ENCODE results near the gene EOLA2.
"Not testable (repeated sequence)": the region's sequence is repeated elsewhere in the genome, so short reads cannot be mapped to it uniquely, and the experiment has no call there.

EOLA2 gene

GRCh38 chrX:149924434-149924833 lies 13.9 kb downstream of the EOLA2 start:
- H3K27ac Mint-ChIP-seq, H3K27me3 Mint-ChIP-seq, H3K9me3 Mint-ChIP-seq, H3K4me1 Mint-ChIP-seq, H3K36me3 Mint-ChIP-seq, CTCF ChIA-PET, DNase-seq, H3K4me3 Mint-ChIP-seq: not testable (repeated sequence)

- CTCF ChIA-PET, H3K36me3 Mint-ChIP-seq, H3K4me3 Mint-ChIP-seq, H3K27ac Mint-ChIP-seq, DNase-seq, H3K4me1 Mint-ChIP-seq, H3K27me3 Mint-ChIP-seq, H3K9me3 Mint-ChIP-seq: not testable (repeated sequence)
These were observed 14.5 kb downstream of the EOLA2 start for GRCh38 chrX:149923836-149924235.

- no peak for DNase-seq
- H3K9me3 Mint-ChIP-seq: peaks cover 8% of the 10 kb centered on the region
- peaks cover 3% of the 10 kb centered on the region for H3K36me3 Mint-ChIP-seq
- no peak overlapping the region for H3K27ac Mint-ChIP-seq
- H3K27me3 Mint-ChIP-seq: no peaks in the 10 kb centered on the region
- peaks cover 5% of the 10 kb centered on the region for H3K4me1 Mint-ChIP-seq
- CTCF ChIA-PET: interaction anchor here (0.7 to 1.5 kb wide), 3 partner anchors 12 to 584 kb away, joined by 3 read pairs; no protein-coding TSS in a partner anchor
- no peak overlapping the region for H3K4me3 Mint-ChIP-seq
These were observed 21.4 kb downstream of the EOLA2 start for GRCh38 chrX:149916745-149917392.

GRCh38 chrX:149910178-149910695 lies 28.1 kb downstream of the EOLA2 start:
- no peak for DNase-seq
- peaks cover 3% of the 10 kb centered on the region for H3K36me3 Mint-ChIP-seq
- no peaks in the 10 kb centered on the region for H3K4me1 Mint-ChIP-seq
- CTCF ChIA-PET: interaction anchor here (1.1 kb wide), 1 partner anchor 111 kb away, joined by 3 read pairs; no protein-coding TSS in a partner anchor
- peaks cover 8% of the 10 kb centered on the region for H3K9me3 Mint-ChIP-seq
- H3K4me3 Mint-ChIP-seq: no peak overlapping the region
- H3K27ac Mint-ChIP-seq: peak overlapping the region; percentile 56
- H3K27me3 Mint-ChIP-seq: no peaks in the 10 kb centered on the region

GRCh38 chrX:149909324-149910177 lies 28.7 kb downstream of the EOLA2 start:
- Mint-ChIP-seq H3K36me3 (peaks cover 3% of the 10 kb centered on the region), H3K4me3 (no peak overlapping the region), H3K9me3 (peaks cover 8% of the 10 kb centered on the region), H3K27me3 (no peaks in the 10 kb centered on the region), H3K27ac (peak overlapping the region; percentile 56), H3K4me1 (no peaks in the 10 kb centered on the region)
- peak; percentile 24 for DNase-seq
- CTCF ChIA-PET: interaction anchor here (1.1 kb wide), 1 partner anchor 110 kb away, joined by 3 read pairs; no protein-coding TSS in a partner anchor

- DNase-seq: no peak
- CTCF ChIA-PET: no interaction called here
- H3K27ac Mint-ChIP-seq: no peak overlapping the region
- H3K27me3 Mint-ChIP-seq: no peaks in the 10 kb centered on the region
- peaks cover 6% of the 10 kb centered on the region for H3K4me1 Mint-ChIP-seq
- H3K4me3 Mint-ChIP-seq: no peak overlapping the region
- peaks cover 2% of the 10 kb centered on the region for H3K9me3 Mint-ChIP-seq
- H3K36me3 Mint-ChIP-seq: no peaks in the 10 kb centered on the region
These were observed 29.6 kb downstream of the EOLA2 start for GRCh38 chrX:149908727-149909126.

GRCh38 chrX:149908308-149908707 lies 30.0 kb downstream of the EOLA2 start:
- no peak overlapping the region for H3K27ac Mint-ChIP-seq
- DNase-seq: no peak
- no peaks in the 10 kb centered on the region for H3K27me3 Mint-ChIP-seq
- H3K36me3 Mint-ChIP-seq: no peaks in the 10 kb centered on the region
- peaks cover 2% of the 10 kb centered on the region for H3K9me3 Mint-ChIP-seq
- no peak overlapping the region for H3K4me3 Mint-ChIP-seq
- CTCF ChIA-PET: no interaction called here
- H3K4me1 Mint-ChIP-seq: peaks cover 6% of the 10 kb centered on the region

GRCh38 chrX:149903889-149904748 lies 34.2 kb downstream of the EOLA2 start:
- peak overlapping the region; percentile 13 for H3K4me3 Mint-ChIP-seq
- DNase-seq: peak; percentile 5
- CTCF ChIA-PET: interaction anchor here (0.9 to 1.3 kb wide), 2 partner anchors 9 to 12 kb away, joined by 3 to 4 read pairs; no protein-coding TSS in a partner anchor
- H3K27me3 Mint-ChIP-seq: no peaks in the 10 kb centered on the region
- no peak overlapping the region for H3K27ac Mint-ChIP-seq
- peaks cover 6% of the 10 kb centered on the region for H3K4me1 Mint-ChIP-seq
- H3K36me3 Mint-ChIP-seq: no peaks in the 10 kb centered on the region
- H3K9me3 Mint-ChIP-seq: no peaks in the 10 kb centered on the region

GRCh38 chrX:149898554-149898953 lies 39.7 kb downstream of the EOLA2 start:
- CTCF ChIA-PET: no interaction called here
- H3K27me3 Mint-ChIP-seq: no peaks in the 10 kb centered on the region

GRCh38 chrX:149890828-149891227 lies 47.5 kb downstream of the EOLA2 start:
- DNase-seq, H3K4me1 Mint-ChIP-seq, H3K27me3 Mint-ChIP-seq, CTCF ChIA-PET, H3K9me3 Mint-ChIP-seq, H3K4me3 Mint-ChIP-seq, H3K27ac Mint-ChIP-seq, H3K36me3 Mint-ChIP-seq: not testable (repeated sequence)

More at GRCh38 chrX:149898554-149898953, 39.7 kb downstream of the EOLA2 start:
- Mint-ChIP-seq H3K36me3 (no peaks in the 10 kb centered on the region), H3K4me1 (no peaks in the 10 kb centered on the region), H3K27ac (no peak overlapping the region), H3K4me3 (no peak overlapping the region), H3K9me3 (no peaks in the 10 kb centered on the region)
- DNase-seq: no peak

Data from activated naive CD4-positive, alpha-beta T cell treated with anti-CD3 and anti-CD28 coated beads, Interleukin-2, amount 10 ng/mL, durations not matched to agents 7 days and 5 days (primary cell).